Dendritic cell treated with granulocyte-macrophage colony-stimulating factor and Interleukin-4, amounts not matched to agents 40 ng/mL and 50 ng/mL, for 4 days (primary cell): ENCODE measurements around the gene MSH2.

Experiments used
- H3K27ac Mint-ChIP-seq: one replicate; pipeline ENCODE4 v1.8.0; 2022; ENCODE audit warnings: mild to moderate bottlenecking, mixed read lengths
- H3K27me3 Mint-ChIP-seq: one replicate; pipeline ENCODE4 v1.8.0; 2022; ENCODE audit warnings: mild to moderate bottlenecking, mixed read lengths
- H3K36me3 Mint-ChIP-seq: one replicate; pipeline ENCODE4 v1.8.0; 2022; ENCODE audit warnings: low read depth, mixed read lengths
- H3K4me1 Mint-ChIP-seq: one replicate; pipeline ENCODE4 v1.8.0; 2022; ENCODE audit warnings: low read depth, mixed read lengths
- H3K4me3 Mint-ChIP-seq: one replicate; pipeline ENCODE4 v1.8.0; 2022; ENCODE audit warnings: mild to moderate bottlenecking, moderate library complexity, mixed read lengths
- H3K9me3 Mint-ChIP-seq: one replicate; pipeline ENCODE4 v1.8.0; 2022; ENCODE audit warnings: mixed read lengths
- intact Hi-C: fragments of 100-400 bp; cut with micrococcal nuclease; formaldehyde crosslinking; loops from one replicate; pipeline ENCODE4 v1.15.0; 2022

The MSH2 gene

GRCh38 chr2:47531378-47532042 is 128.6 kb downstream of the MSH2 start:
- no peak overlapping the region for H3K27ac Mint-ChIP-seq
- no peaks in the 10 kb centered on the region for H3K36me3 Mint-ChIP-seq
- no peaks in the 10 kb centered on the region for H3K9me3 Mint-ChIP-seq
- H3K4me3 Mint-ChIP-seq = no peak overlapping the region
- no peaks in the 10 kb centered on the region for H3K4me1 Mint-ChIP-seq
- H3K27me3 Mint-ChIP-seq = no peaks in the 10 kb centered on the region
- intact Hi-C loops = no loop called here
